GM12872 (cell line): Measurements from ENCODE around the gene IFITM1.

Source experiments
- TF ChIP-seq, protein P1 (sequence below): IDR thresholded peaks from 3 replicates; pipeline ENCODE4 v1.5.1; 2011; ENCODE audit warnings: low read depth, mild to moderate bottlenecking, low read length, moderate library complexity; ENCODE audit not compliant: insufficient read depth

Gene IFITM1

DNA sequence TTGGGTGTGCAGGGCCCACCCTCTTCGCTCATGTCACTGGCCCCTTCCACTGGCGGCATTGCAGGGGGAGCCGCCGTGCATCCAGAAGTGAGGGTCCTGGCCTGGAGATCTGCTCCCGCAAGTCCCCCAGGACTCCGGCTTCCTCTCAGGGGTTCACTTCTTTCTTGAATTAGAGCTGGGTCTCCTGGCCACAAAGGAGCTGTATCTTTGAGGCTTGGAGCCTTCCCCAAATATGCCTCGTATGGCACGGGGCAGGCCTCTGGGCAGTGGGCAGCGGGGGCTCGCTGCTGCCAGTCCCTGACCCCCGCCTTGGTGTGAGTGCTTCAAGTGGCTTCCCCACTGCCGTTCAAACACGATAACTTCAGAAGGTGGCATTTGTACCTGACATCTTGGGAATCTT is 14.2 kb downstream of the IFITM1 start:
- TF ChIP-seq, protein P1, sequence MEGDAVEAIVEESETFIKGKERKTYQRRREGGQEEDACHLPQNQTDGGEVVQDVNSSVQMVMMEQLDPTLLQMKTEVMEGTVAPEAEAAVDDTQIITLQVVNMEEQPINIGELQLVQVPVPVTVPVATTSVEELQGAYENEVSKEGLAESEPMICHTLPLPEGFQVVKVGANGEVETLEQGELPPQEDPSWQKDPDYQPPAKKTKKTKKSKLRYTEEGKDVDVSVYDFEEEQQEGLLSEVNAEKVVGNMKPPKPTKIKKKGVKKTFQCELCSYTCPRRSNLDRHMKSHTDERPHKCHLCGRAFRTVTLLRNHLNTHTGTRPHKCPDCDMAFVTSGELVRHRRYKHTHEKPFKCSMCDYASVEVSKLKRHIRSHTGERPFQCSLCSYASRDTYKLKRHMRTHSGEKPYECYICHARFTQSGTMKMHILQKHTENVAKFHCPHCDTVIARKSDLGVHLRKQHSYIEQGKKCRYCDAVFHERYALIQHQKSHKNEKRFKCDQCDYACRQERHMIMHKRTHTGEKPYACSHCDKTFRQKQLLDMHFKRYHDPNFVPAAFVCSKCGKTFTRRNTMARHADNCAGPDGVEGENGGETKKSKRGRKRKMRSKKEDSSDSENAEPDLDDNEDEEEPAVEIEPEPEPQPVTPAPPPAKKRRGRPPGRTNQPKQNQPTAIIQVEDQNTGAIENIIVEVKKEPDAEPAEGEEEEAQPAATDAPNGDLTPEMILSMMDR: no peak

DNA sequence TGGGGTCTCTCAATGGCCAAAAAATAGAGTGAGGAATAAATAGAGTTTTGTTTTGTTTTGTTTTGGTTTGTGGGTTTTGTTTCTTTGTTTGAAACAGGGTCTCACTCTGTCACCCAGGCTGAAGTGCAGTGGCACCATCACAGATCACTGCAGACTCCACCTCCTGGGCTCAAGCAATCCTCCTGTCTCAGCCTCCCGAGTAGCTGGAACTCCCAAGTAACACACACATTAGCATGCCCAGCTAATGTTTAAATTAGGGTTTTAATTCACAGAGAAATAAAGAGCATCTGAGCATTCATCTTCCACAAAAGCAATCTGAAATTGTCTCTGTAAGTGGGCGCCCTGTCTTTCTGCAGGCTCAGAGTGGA is 16.0 kb downstream of the IFITM1 start:
- TF ChIP-seq, protein P1: no peak

DNA sequence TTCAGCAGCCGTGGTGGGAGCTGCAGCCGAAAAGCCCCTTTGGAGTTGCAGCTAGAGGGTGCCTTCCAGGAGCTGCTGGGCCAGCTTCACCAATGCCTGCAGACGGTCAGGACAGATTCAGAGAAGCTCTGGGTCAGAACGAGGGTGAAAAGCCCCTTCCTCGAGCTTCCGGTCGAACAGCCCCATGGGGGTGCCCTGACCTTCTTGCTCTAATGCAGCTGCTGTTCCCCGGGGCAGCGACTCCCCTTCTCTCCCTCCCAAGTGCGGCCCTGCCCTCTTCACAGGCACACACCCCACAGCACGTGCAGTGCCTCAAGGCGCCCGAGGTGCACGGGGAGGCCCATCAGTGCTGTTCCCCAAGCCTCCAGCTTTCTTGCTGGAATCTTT is 16.5 kb downstream of the IFITM1 start:
- TF ChIP-seq, protein P1: no peak

GRCh38 chr11:330694-331357 is 17.0 kb downstream of the IFITM1 start:
- TF ChIP-seq, protein P1: no peak

DNA sequence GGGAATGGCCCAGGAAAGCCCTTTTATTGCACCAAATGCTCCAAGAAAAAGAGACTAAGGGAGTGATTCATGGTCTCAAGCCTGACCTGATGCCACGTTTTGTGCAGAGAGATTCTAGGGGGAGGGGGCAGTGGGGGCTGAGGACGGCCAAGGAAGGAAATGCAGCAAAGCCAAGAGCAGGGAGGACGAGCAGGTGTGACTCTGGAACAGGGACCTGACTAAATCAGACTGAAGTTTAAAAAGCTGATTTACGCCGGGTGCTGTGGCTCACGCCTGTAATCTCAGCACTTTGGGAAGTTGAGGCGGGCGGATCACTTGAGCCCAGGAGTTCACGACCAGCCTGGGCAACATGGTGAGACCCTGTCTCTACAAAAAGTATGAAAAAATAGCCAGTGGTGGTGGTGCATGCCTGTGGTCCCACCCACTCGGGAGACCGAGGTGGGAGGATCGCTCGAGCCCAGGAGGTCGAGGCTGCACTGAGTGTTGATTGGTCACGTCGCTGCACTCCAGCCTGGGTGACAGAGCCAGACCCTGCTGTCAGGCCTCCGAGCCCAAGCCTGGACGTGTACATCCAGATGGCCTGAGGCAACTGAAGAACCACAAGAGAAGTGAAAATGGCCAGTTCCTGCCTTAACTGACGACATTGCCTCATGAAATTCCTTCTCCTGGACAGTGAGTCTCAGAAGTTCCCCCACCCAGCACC is 17.7 kb downstream of the IFITM1 start:
- TF ChIP-seq, protein P1: no peak

DNA sequence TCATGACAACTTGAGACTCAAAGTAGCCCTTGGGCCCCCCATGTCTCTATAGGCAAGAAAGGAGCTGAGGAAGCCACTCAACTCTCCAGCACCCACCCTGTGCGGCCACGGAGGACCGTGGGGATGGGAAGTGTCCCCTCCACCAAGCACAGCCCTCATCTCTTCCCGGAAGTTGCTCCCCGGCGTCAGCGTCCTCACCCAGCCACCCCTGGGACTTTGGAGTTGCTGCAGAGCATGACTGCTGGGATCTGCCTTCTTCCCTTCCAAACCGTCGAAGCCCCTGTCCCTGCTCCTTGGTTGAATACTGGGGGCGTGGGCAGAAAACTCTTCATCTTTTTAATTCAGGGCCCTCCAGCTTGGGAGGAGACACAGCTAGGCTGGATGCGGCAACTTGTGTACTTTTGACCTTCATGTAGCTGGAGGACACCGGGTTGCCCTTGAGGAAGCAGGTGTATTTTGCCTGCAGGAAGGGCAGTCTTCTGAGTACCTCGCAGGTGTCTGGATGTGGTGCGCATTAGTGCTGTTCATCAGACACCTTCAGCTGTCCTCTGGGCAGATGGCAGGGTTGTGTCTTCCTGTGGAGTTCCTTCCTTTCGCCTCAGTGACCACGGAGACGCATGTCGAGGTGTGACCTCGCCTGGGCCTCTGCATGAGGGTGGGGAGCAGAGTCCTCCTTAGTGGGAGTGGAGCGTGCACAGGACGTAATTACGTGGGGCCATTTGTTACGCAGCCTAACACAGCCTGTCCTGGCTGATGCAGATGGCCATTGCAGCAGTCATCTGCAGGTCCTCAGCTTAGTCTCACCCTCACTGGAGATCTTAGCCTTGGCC is 19.0 kb downstream of the IFITM1 start:
- TF ChIP-seq, protein P1: no peak

DNA sequence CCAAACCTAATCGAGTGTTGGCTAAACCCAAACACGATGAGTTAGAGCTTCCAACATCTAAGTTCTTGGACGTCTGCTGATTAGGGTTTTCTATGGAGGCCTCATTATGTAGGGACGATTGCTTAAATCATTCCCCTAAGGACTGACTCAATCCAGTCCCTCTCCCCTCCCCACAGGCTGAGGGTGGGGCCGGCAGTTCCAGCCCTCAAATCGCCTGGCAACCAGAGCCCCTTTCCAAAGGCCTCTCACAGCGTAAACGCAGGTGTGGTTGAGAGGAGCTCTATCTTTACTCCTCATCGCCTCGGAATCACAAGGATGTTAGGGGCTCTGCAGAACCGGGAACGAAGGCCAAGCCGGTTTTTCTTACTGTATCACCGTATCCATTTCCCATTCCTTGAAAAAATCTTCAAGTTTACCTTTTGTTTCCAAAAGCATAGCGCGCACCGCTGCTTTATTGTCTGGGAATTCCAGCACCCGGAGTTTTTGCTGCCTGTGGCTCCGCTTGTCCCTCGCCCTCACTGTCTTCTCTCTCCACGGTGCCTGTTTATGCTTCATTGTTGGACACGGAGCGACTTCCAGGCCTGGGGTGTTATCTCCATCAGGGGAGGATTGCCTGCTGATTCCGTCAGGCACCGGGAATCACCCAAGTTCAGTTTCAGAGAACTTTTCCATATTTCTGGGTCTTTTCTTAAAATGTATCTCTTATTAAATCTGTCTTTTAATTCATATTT is 20.6 kb downstream of the IFITM1 start:
- TF ChIP-seq, protein P1: no peak
